22Rv1 (cell line): ENCODE data around the gene INPP5D.

Experiments used
- ZFX ChIP-seq: fragments of 450-650 bp; IDR thresholded peaks from 2 replicates; pipeline ENCODE4 v1.6.1; 2017; ENCODE audit warnings: antibody characterized with exemption, borderline replicate concordance
- TF ChIP-seq, protein P1 (sequence below): fragments of 450-650 bp; IDR thresholded peaks from 2 replicates; pipeline ENCODE4 v1.5.1; 2017; ENCODE audit warnings: mild to moderate bottlenecking

DNA sequence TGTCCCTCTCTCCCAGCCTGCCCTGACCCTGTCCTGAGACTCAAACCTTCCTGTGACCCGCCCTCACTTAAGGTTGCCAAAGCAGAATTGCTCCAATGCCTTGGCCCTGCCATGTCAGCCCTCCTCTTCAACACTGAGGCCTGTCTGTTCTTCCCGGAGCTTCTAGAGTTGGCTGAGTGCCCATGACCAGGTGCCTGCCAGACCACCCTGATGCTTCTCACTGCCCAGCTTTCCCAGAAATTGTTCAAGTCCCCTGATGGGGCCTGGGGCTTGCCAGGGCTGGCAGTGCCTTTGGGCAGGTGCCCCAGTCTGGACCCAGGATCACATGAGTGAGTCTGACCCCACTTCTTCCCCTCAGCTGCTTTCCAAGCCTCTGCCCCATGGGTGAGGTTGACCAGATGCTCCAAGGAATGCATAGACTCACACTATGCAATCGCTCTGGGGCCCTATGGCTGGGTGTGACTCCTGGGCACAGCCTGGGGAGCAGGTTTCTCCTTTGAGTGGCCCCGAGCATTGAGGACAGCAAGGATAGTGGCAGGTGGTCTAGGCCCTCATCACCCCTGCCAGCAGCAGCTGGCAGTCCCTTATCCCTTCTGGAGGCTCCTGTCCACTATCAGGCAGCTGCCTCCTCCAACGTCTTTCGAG, 3.1 kb upstream of the INPP5D start:
- TF ChIP-seq, protein P1, sequence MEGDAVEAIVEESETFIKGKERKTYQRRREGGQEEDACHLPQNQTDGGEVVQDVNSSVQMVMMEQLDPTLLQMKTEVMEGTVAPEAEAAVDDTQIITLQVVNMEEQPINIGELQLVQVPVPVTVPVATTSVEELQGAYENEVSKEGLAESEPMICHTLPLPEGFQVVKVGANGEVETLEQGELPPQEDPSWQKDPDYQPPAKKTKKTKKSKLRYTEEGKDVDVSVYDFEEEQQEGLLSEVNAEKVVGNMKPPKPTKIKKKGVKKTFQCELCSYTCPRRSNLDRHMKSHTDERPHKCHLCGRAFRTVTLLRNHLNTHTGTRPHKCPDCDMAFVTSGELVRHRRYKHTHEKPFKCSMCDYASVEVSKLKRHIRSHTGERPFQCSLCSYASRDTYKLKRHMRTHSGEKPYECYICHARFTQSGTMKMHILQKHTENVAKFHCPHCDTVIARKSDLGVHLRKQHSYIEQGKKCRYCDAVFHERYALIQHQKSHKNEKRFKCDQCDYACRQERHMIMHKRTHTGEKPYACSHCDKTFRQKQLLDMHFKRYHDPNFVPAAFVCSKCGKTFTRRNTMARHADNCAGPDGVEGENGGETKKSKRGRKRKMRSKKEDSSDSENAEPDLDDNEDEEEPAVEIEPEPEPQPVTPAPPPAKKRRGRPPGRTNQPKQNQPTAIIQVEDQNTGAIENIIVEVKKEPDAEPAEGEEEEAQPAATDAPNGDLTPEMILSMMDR: no peak
- TF ChIP-seq ZFX: no peak
